ENCODE measurements around the gene CEP83.
"Not testable (repeated sequence)": the region's sequence is repeated elsewhere in the genome, so short reads cannot be mapped to it uniquely, and the experiment has no call there.

CEP83 gene

GRCh38 chr12:94459728-94460615 is at the start of gene CEP83:
Gene CEP83 (minus strand): TSS chr12:94459867. CDS start chr12:94412490, 47,377 bp downstream.
- peak; percentile 92 for DNase-seq

- no peak for DNase-seq
Measured at GRCh38 chr12:94509317-94509716, 49.6 kb upstream of the CEP83 start.

- DNase-seq, result no peak
Measured at GRCh38 chr12:94507455-94507854, 47.8 kb upstream of the CEP83 start.

DNA sequence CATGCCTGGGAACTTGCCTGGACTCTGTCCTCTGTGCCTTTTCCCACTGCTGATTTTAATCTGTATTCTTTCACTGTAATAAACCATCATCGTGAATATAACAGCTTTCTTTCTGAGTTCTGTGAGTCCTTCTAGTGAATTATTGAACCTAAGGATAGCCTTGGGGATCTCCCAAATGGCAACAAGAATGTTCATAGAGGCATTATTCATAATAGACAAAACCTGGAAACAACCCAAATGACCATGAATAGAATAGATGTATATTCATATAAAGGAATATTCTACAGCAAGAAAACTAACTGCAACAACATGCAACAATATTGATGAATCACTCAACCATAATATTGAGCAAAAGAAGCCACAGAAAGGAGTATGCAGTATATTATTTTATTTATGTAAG is 44.7 kb upstream of the CEP83 start:
- DNase-seq, result no peak

DNA sequence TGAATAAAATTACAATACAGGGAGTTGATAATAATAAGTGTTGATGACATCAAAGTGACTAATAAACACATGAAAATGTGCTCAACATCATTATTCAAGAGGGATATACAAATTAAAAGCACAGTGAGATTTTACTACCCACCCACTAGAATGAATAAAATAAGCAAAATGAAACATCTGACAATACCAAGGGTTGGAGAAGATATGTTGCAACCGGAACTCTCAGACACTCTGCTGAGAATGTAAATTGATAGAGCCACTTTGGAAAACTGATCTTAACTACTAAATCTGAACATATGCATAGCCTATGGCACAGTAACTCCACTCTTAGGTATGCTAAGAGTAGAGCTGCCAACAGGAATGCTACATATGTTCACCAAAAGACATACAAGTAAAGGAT is 44.0 kb upstream of the CEP83 start:
- DNase-seq, result no peak

DNA sequence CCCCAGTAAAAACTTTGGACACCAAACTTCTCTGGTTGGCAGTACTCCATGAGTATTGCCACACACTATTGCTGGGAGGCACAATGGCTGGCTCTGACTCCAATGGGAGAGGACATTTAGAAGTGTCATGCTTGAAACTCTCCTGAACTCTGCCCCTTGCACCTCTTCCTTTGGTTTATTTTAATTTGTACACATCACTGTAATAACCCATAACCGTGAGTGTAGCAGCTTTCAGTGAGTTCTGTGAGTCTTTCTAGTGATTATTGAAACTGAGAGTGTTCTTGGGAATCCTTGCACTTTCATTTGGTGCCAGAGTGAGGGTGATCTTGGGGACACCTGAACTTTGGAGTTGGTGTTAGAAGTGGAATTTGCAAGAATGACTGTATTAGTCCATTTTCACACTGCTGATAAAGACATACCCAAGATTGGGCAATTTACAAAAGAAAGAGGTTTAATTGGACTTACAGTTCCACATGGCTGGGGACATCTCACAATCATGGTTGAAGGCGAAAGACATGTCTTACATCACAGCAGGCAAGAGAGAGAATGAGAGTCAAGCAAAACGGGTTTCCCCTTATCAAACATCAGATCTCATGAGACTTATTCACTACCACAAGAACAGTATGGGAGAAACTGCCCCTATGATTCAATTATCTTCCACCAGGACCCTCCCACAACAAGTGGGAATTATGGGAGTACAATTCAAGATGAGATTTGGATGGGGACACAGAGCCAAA is 41.3 kb upstream of the CEP83 start:
- no peak for DNase-seq

DNA sequence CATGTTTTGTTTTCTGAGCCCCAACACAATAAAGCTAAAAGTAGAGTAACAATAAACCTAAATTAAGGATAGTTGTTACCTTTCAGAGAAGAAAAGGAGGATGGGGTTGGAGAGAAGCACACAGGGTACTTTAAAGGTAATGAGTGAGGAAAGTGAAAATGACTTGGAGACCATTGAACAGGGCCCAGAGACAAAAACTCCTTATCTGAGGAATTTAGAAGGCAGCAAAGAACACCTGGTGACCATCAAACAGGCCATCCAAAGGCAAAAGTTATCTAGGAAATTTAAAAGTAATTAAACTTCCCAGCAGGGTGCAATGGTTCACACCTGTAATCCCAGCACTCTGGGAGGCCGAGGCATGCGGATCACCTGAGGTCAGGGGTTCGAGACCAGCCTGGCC is 39.0 kb upstream of the CEP83 start:
- no peak for DNase-seq

GRCh38 chr12:94498073-94498472 is 38.4 kb upstream of the CEP83 start:
- DNase-seq, result no peak

- DNase-seq, result no peak
Measured at GRCh38 chr12:94495445-94496115, 35.9 kb upstream of the CEP83 start.

DNA sequence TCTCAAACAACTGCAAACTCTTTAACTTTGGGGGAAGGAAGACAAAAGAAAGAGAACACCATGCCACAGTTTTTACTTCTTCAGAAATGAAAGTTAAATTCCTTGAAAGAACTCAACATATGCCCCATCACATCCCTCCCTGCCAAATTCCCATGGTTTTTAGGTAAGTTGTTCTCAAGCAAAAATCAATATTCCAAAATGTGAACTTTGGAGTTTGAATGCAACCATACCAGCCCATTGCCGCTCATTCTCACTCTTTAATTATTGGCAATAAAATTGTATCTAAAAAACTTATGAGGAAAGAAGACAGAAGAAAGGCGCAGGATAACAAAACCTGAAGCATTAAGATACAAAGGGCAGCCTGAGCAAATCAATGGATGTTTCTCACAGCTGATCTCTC is 31.8 kb upstream of the CEP83 start:
- DNase-seq, result no peak

- DNase-seq, result no peak
Measured at GRCh38 chr12:94488463-94488862, 28.8 kb upstream of the CEP83 start.

GRCh38 chr12:94481734-94482133 is 22.1 kb upstream of the CEP83 start:
- DNase-seq, result no peak

DNA sequence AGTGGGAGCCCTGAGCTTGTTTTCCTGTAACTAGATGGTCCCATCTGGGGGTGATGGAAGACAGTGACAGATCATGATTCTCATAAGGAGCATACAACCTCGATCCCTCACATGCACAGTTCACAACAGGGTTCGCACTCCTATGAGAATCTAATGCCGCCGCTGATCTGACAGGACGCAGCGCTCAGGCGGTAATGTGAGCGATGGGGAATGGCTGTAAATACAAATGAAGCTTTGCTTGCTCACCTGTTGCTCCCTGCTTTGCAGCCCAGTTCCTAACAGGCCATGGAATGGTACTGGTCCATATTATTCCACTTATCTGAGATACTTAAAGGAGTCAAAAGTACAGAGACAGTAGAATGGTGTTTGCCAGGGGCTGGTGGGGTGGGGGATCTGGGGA is 9.9 kb upstream of the CEP83 start:
- no peak for DNase-seq

DNA sequence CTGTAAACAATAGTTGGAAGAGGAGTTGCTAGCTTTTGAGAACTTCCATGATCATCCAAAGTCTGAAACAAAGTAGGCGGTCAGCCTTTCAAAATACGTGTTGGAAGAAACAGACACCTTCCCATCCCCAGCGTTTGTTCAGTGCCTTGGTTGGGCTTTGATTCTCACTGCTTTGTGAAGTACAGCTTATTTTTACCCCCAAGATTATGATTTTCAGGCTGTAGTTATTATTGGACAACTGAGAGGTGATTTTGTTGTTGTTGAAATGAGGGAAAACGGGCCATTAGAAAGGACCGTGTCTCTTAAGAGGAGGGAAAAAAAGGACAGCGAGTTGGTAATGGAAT is 921 bp upstream of the CEP83 start:
- no peak for DNase-seq

- peak; percentile 66 for DNase-seq
Measured at GRCh38 chr12:94458877-94459727, 565 bp downstream of the CEP83 start.

- no peak for DNase-seq
Measured at GRCh38 chr12:94457311-94457710, 2.4 kb downstream of the CEP83 start.

- not testable (repeated sequence) for DNase-seq
Measured at GRCh38 chr12:94454318-94454717, 5.3 kb downstream of the CEP83 start.

DNA sequence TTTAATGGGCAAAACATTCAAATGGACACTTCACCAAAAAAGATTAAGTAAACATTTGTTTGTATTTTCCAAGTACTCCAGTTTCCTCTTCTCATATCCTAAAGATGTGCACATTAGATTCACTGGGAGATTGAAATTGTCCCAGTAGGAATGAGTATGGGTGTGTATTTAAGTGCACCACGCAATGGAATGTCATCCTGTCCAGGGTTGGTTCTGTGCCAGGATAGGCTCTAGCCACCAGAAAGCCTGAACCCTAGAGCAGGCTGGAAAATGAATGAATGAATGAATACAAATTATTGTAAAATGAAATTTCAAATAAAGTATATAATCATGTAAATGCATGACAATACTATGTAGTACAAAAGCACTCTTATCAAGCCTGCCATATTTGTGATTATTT is 14.0 kb downstream of the CEP83 start:
- no peak for DNase-seq

DNA sequence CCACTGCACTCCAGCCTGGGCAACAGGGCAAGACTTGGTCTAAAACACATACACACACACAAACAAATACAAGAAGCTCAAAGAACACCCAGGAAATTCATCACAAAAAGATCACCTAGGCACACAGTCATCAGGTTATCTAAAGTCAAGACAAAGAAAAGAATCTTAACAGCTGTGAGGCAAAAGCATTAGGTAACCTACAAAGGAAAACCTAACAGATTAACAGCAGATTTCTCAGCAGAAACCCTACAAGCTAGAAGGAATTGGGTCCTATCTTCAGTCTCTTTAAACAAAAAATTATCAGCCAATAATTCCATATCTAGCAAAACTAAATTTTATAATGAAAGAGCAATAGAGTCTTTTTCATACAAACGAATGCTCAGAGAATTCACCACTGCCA is 22.4 kb downstream of the CEP83 start:
- DNase-seq, result no peak

GRCh38 chr12:94435511-94435927 is 24.1 kb downstream of the CEP83 start:
- no peak for DNase-seq

- DNase-seq, result no peak
Measured at GRCh38 chr12:94434171-94434570, 25.5 kb downstream of the CEP83 start.

DNA sequence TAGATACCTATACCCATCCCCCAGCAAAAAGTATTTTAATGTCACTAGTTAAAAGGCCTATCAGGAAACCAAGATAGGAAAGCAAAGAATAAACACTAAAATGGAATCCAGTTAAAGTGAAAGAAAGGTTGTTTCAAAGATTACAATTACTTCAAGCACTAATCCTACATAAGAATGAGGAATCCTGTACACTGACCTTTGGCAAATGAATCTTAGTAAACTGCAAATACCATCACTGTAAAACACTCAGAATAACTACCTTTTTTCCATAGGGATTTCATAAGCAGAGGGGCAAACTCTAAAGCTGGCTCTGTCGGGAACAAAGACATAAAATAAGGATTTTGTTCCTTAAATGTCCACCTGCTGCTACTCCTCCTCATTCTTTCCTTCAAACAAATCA is 25.9 kb downstream of the CEP83 start:
- no peak for DNase-seq

DNA sequence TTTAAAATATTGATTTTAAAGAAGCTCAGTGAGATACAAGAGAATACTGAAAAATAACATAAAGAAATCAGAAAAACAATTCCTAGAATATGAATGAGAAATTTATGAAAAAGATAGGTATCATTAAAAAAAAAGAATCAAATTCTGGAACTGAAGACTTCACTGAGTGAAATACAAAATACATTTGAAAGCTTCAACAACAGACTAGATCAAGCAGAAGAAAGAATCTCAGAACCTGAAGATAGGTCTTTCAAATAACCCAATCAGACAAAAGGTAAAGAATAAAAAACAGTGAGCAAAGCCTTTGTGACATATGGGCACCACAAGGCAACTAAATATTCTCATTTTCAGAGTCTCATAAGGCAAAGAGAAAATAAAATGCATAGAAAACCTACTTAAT is 29.4 kb downstream of the CEP83 start:
- DNase-seq, result no peak
